KMS-11 (cell line): ENCODE results near the gene ZNRF1.
"Not testable (repeated sequence)": the region's sequence is repeated elsewhere in the genome, so short reads cannot be mapped to it uniquely, and the experiment has no call there.

Experiments
- H2AFZ ChIP-seq: fragments of 200-600 bp; sonication (generic); 2 replicates; pipeline ENCODE4 v1.6.1; 2016; ENCODE audit warnings: antibody characterized with exemption, mixed run types, low read depth
- H3K27ac ChIP-seq: fragments of 200-600 bp; sonication (generic); 2 replicates; pipeline ENCODE4 v1.6.1; 2016; ENCODE audit warnings: mild to moderate bottlenecking, mixed run types
- H3K27me3 ChIP-seq: fragments of 200-600 bp; sonication (generic); 2 replicates; pipeline ENCODE4 v1.6.1; 2017; ENCODE audit warnings: mild to moderate bottlenecking, low read depth, mixed run types, moderate library complexity; ENCODE audit not compliant: insufficient read depth
- H3K36me3 ChIP-seq: fragments of 200-600 bp; sonication (generic); 2 replicates; pipeline ENCODE4 v1.6.1; 2017; ENCODE audit warnings: mild to moderate bottlenecking, mixed run types; ENCODE audit not compliant: insufficient read depth
- H3K4me1 ChIP-seq: fragments of 200-600 bp; sonication (generic); 2 replicates; pipeline ENCODE4 v1.6.1; 2016; ENCODE audit warnings: mild to moderate bottlenecking, low read depth, mixed run types; ENCODE audit not compliant: poor library complexity, severe bottlenecking
- H3K4me2 ChIP-seq: fragments of 200-600 bp; sonication (generic); 2 replicates; pipeline ENCODE4 v1.7.0; 2016; ENCODE audit warnings: mild to moderate bottlenecking, mixed run types
- H3K4me3 ChIP-seq: fragments of 200-600 bp; sonication (generic); IDR thresholded peaks from 2 replicates; pipeline ENCODE4 v1.6.1; 2017; ENCODE audit warnings: low read depth, low read length, mixed read lengths; ENCODE audit not compliant: insufficient read depth
- H3K79me2 ChIP-seq: fragments of 200-600 bp; sonication (generic); 2 replicates; pipeline ENCODE4 v1.6.1; 2016; ENCODE audit warnings: low read depth, mixed run types; ENCODE audit not compliant: insufficient read depth
- H3K9ac ChIP-seq: fragments of 200-600 bp; sonication (generic); 2 replicates; pipeline ENCODE4 v1.6.1; 2016; ENCODE audit warnings: mild to moderate bottlenecking, mixed run types
- H4K20me1 ChIP-seq: fragments of 200-600 bp; sonication (generic); 2 replicates; pipeline ENCODE4 v1.6.1; 2016; ENCODE audit warnings: mild to moderate bottlenecking, mixed run types; ENCODE audit not compliant: insufficient read depth
- CTCF ChIP-seq: fragments of 200-600 bp; sonication (generic); conservative IDR thresholded peaks from 2 replicates; pipeline ENCODE4 v1.6.1; 2017; ENCODE audit warnings: low read depth, mild to moderate bottlenecking, antibody characterized with exemption, low read length, moderate library complexity, mixed read lengths

Gene ZNRF1

GRCh38 chr16:75025761-75026160 is 26.9 kb downstream of the ZNRF1 start:
- no peak for TF ChIP-seq CTCF
- Histone ChIP-seq H4K20me1 (no peaks in the 10 kb centered on the region), H3K27me3 (no peaks in the 10 kb centered on the region), H3K27ac (no peak overlapping the region), H3K4me3 (no peak overlapping the region), H2AFZ (no peak overlapping the region), H3K9ac (no peak overlapping the region), H3K4me2 (no peak overlapping the region), H3K36me3 (no peaks in the 10 kb centered on the region), H3K79me2 (no peaks in the 10 kb centered on the region), H3K4me1 (peaks cover 14% of the 10 kb centered on the region)

GRCh38 chr16:75026239-75026891 is 27.5 kb downstream of the ZNRF1 start:
- H3K9ac ChIP-seq, H4K20me1 ChIP-seq, H3K79me2 ChIP-seq, H3K27me3 ChIP-seq, H3K36me3 ChIP-seq, H2AFZ ChIP-seq, H3K4me3 ChIP-seq, H3K4me2 ChIP-seq, H3K27ac ChIP-seq: not testable (repeated sequence)
- H3K4me1 ChIP-seq, result peaks cover 14% of the 10 kb centered on the region

- Histone ChIP-seq H3K4me3 (no peak overlapping the region), H3K9ac (no peak overlapping the region), H3K36me3 (no peaks in the 10 kb centered on the region), H3K27ac (no peak overlapping the region), H3K27me3 (no peaks in the 10 kb centered on the region), H3K4me1 (peaks cover 14% of the 10 kb centered on the region), H3K79me2 (no peaks in the 10 kb centered on the region), H4K20me1 (no peaks in the 10 kb centered on the region), H2AFZ (no peak overlapping the region), H3K4me2 (no peak overlapping the region)
- TF ChIP-seq CTCF, result no peak
Measured at GRCh38 chr16:75026892-75027391, 28.1 kb downstream of the ZNRF1 start.

- Histone ChIP-seq H2AFZ (no peak overlapping the region), H3K4me1 (peaks cover 14% of the 10 kb centered on the region), H4K20me1 (no peaks in the 10 kb centered on the region), H3K4me3 (no peak overlapping the region), H3K4me2 (no peak overlapping the region), H3K79me2 (no peaks in the 10 kb centered on the region), H3K36me3 (no peaks in the 10 kb centered on the region), H3K9ac (no peak overlapping the region), H3K27me3 (no peaks in the 10 kb centered on the region), H3K27ac (no peak overlapping the region)
- no peak for TF ChIP-seq CTCF
Measured at GRCh38 chr16:75027520-75028300, 28.9 kb downstream of the ZNRF1 start.
